H1 (cell line): Measurements from ENCODE around the gene PRR5. TPM values are rescaled to one million over a fixed set of nuclear protein-coding genes. Genes with fewer than 3 reads are reported as not detected.

Experiments
- CTCF ChIA-PET: fragments of 300-600 bp; sonication (Branson Sonifier 250); formaldehyde crosslinking; loops from one replicate; lab custom pipeline; 2021; ENCODE audit not compliant: partially characterized antibody; lab: Charles Lee
- POLR2A ChIA-PET: fragments of 300-600 bp; sonication (Branson Sonifier 250); formaldehyde crosslinking; loops from one replicate; lab custom pipeline; 2021; ENCODE audit warnings: inconsistent platforms; ENCODE audit not compliant: partially characterized antibody; lab: Charles Lee
- DNase-seq, 2 experiments: peaks; one replicate each; pipeline versions ENCODE4 v3.0.0 to v3.0.0-alpha.2; 2010 to 2022; ENCODE audit warnings: low spot score in 2 of 2, low read depth in 1 of 2, mixed read lengths in 1 of 2
- FAIRE-seq: peaks from 2 replicates; lab custom pipeline; 2011; peaks lifted over from hg19 to GRCh38; lab: Jason Lieb, UNC
- H2AFZ ChIP-seq: 2 replicates; pipeline ENCODE4 v1.8.1; 2012; ENCODE audit warnings: low read length, inconsistent platforms
- H2AK5ac ChIP-seq: 2 replicates; pipeline ENCODE4 v1.6.1; 2013; ENCODE audit warnings: low read depth, low read length
- H2BK120ac ChIP-seq: replicated peaks from 2 replicates; pipeline ENCODE3; 2013; ENCODE audit warnings: low read depth, low read length, inconsistent platforms
- H2BK12ac ChIP-seq: 2 replicates; pipeline ENCODE4 v1.6.1; 2013; ENCODE audit warnings: low read depth, low read length
- H2BK15ac ChIP-seq: 2 replicates; pipeline ENCODE4 v1.6.1; 2013; ENCODE audit warnings: low read length
- H2BK20ac ChIP-seq: 2 replicates; pipeline ENCODE4 v1.6.1; 2013; ENCODE audit warnings: low read length
- H2BK5ac ChIP-seq: 2 replicates; pipeline ENCODE4 v1.6.1; 2013; ENCODE audit warnings: low read depth, low read length
- H3K14ac ChIP-seq: 2 replicates; pipeline ENCODE4 v1.6.1; 2013; ENCODE audit warnings: inconsistent platforms; ENCODE audit not compliant: insufficient read length
- H3K18ac ChIP-seq: 2 replicates; pipeline ENCODE4 v1.6.1; 2013; ENCODE audit warnings: low read length; ENCODE audit errors: extremely low read depth
- H3K23ac ChIP-seq: 2 replicates; pipeline ENCODE4 v1.6.1; 2013; ENCODE audit warnings: inconsistent platforms; ENCODE audit not compliant: insufficient read length
- H3K23me2 ChIP-seq: 2 replicates; pipeline ENCODE4 v1.6.1; 2013; ENCODE audit warnings: low read depth, low read length
- H3K27ac ChIP-seq: 2 replicates; pipeline ENCODE4 v1.6.1; 2011; ENCODE audit warnings: low read depth, low read length, inconsistent platforms
- H3K27me3 ChIP-seq, 4 experiments: replicated peaks in 1 of 4; 1 replicate in 1 of 4; 2 replicates in 3 of 4; pipeline versions ENCODE4 v1.6.1 to v1.8.1; 2011 to 2013; ENCODE audit warnings: low read length in 3 of 4, mild to moderate bottlenecking in 3 of 4, inconsistent platforms in 2 of 4, mixed read lengths in 2 of 4, moderate library complexity in 1 of 4; ENCODE audit not compliant: control insufficient read depth in 3 of 4, insufficient read depth in 3 of 4; ENCODE audit errors: extremely low read depth in 1 of 4
- H3K36me3 ChIP-seq, 4 experiments: 2 replicates each; pipeline versions ENCODE4 v1.6.1 to v1.8.1; 2011 to 2013; ENCODE audit warnings: mild to moderate bottlenecking in 4 of 4, low read length in 3 of 4, moderate library complexity in 2 of 4, control low read depth in 1 of 4, inconsistent platforms in 1 of 4; ENCODE audit not compliant: insufficient read depth in 4 of 4, control insufficient read depth in 2 of 4
- H3K4ac ChIP-seq: replicated peaks from 2 replicates; pipeline ENCODE3; 2013; ENCODE audit warnings: low read length, low read depth, mixed read lengths, inconsistent platforms; ENCODE audit not compliant: insufficient read length
- H3K4me1 ChIP-seq, 4 experiments: replicated peaks in 1 of 4; 1 replicate in 1 of 4; 2 replicates in 3 of 4; pipeline versions ENCODE4 v1.6.1 to v1.8.1; 2011 to 2013; ENCODE audit warnings: low read length in 3 of 4, inconsistent platforms in 2 of 4, mixed read lengths in 1 of 4; ENCODE audit not compliant: insufficient read depth in 4 of 4, control insufficient read depth in 3 of 4
- H3K4me2 ChIP-seq, 2 experiments: 2 replicates each; pipeline versions ENCODE4 v1.6.1 to v1.8.1; 2011 to 2013; ENCODE audit warnings: low read depth in 2 of 2, low read length in 2 of 2, control low read depth in 1 of 2, inconsistent platforms in 1 of 2, mild to moderate bottlenecking in 1 of 2; ENCODE audit not compliant: insufficient read depth in 1 of 2
- H3K4me3 ChIP-seq, 4 experiments: fragments of 200-600, 300-600 bp in 1 of 4; sonication (generic), shearing (Covaris generic), sonication (Bioruptor Twin) in 1 of 4; 2 replicates each; pipeline versions ENCODE4 v1.5.1 to v1.8.1; 2011 to 2016; ENCODE audit warnings: low read length in 4 of 4, low read depth in 3 of 4, control low read depth in 2 of 4, inconsistent platforms in 2 of 4, mild to moderate bottlenecking in 2 of 4, mixed read lengths in 1 of 4, moderate library complexity in 1 of 4; ENCODE audit not compliant: insufficient read depth in 2 of 4; ENCODE audit errors: extremely low read depth in 1 of 4
- H3K56ac ChIP-seq: replicated peaks from 2 replicates; pipeline ENCODE3; 2013; ENCODE audit warnings: low read depth, mild to moderate bottlenecking, mixed read lengths, low read length, inconsistent platforms; ENCODE audit not compliant: insufficient read length
- H3K79me1 ChIP-seq: 2 replicates; pipeline ENCODE4 v1.6.1; 2013; ENCODE audit warnings: low read depth, low read length, control low read depth
- H3K79me2 ChIP-seq, 2 experiments: 2 replicates each; pipeline versions ENCODE4 v1.6.1 to v1.8.1; 2012 to 2013; ENCODE audit warnings: low read length in 2 of 2, mild to moderate bottlenecking in 2 of 2, inconsistent platforms in 1 of 2; ENCODE audit not compliant: insufficient read depth in 2 of 2, control insufficient read depth in 1 of 2
- H3K9ac ChIP-seq, 4 experiments: replicated peaks in 1 of 4; 1 replicate in 1 of 4; 2 replicates in 3 of 4; pipeline versions ENCODE4 v1.6.1 to v1.8.1; 2011 to 2013; ENCODE audit warnings: low read depth in 3 of 4, low read length in 3 of 4, control low read depth in 2 of 4, mild to moderate bottlenecking in 2 of 4, moderate library complexity in 2 of 4, inconsistent platforms in 1 of 4; ENCODE audit errors: extremely low read depth in 1 of 4
- H3K9me3 ChIP-seq, 2 experiments: 2 replicates each; pipeline versions ENCODE4 v1.6.1 to v1.8.1; 2012 to 2013; ENCODE audit warnings: mild to moderate bottlenecking in 2 of 2, moderate library complexity in 2 of 2, control low read depth in 1 of 2, inconsistent platforms in 1 of 2, low read depth in 1 of 2, low read length in 1 of 2, mixed read lengths in 1 of 2; ENCODE audit not compliant: insufficient read depth in 2 of 2
- H4K20me1 ChIP-seq, 2 experiments: replicated peaks in 1 of 2; 2 replicates each; pipeline versions ENCODE3 to v1.8.1; 2011 to 2013; ENCODE audit warnings: inconsistent platforms in 2 of 2, low read length in 2 of 2, mild to moderate bottlenecking in 1 of 2; ENCODE audit not compliant: insufficient read depth in 2 of 2, control insufficient read depth in 1 of 2
- H4K5ac ChIP-seq: 2 replicates; pipeline ENCODE4 v1.6.1; 2013; ENCODE audit warnings: low read length, low read depth, mixed read lengths, inconsistent platforms; ENCODE audit not compliant: insufficient read length
- H4K8ac ChIP-seq: 2 replicates; pipeline ENCODE4 v1.8.0; 2013; ENCODE audit warnings: mild to moderate bottlenecking, moderate library complexity, low read length, inconsistent platforms; ENCODE audit not compliant: insufficient read depth; ENCODE audit errors: extremely low read depth
- H4K91ac ChIP-seq: replicated peaks from 2 replicates; pipeline ENCODE3; 2013; ENCODE audit warnings: low read length, mixed read lengths, inconsistent platforms; ENCODE audit not compliant: insufficient read length
- CREB1 ChIP-seq: IDR thresholded peaks from 2 replicates; pipeline ENCODE4 v1.6.1; 2012; ENCODE audit warnings: inconsistent platforms
- KDM1A ChIP-seq: fragments of 200-600, 300-600 bp; sonication (generic); IDR thresholded peaks from 2 replicates; pipeline ENCODE4 v1.7.1; 2016; ENCODE audit warnings: mild to moderate bottlenecking, low read length, borderline replicate concordance
- MAFK ChIP-seq: IDR thresholded peaks from 2 replicates; pipeline ENCODE4 v1.6.1; 2012; ENCODE audit warnings: low read depth, mild to moderate bottlenecking, improper control_type of control experiment, low read length
- POLR2AphosphoS5 ChIP-seq: IDR thresholded peaks from 2 replicates; pipeline ENCODE4 v1.6.1; 2011; ENCODE audit warnings: low read depth, low read length
- SP1 ChIP-seq: IDR thresholded peaks from 2 replicates; pipeline ENCODE4 v1.6.1; 2011; ENCODE audit warnings: low read depth, low read length
- USF2 ChIP-seq: IDR thresholded peaks from 2 replicates; pipeline ENCODE4 v1.6.1; 2011; ENCODE audit warnings: low read length, improper control_type of control experiment
- WGBS, 2 experiments: shearing (Covaris generic) in 1 of 2; methylation state at CpG; one replicate each; pipeline versions ENCODE4 v1.1.6 to v1.1.7; 2013 to 2015; ENCODE audit warnings: low lambda C conversion rate in 2 of 2, mixed read lengths in 2 of 2, inconsistent platforms in 1 of 2, low coverage in 1 of 2, missing lambda C conversion rate in 1 of 2; ENCODE audit not compliant: insufficient replicate concordance in 2 of 2, insufficient coverage in 1 of 2, insufficient read length in 1 of 2; ENCODE audit errors: extremely low coverage in 1 of 2, missing lambda C conversion rate in 1 of 2; 5-methylcytosine and 5-hydroxymethylcytosine counted together
- polyA plus RNA-seq, 7 experiments: library from polyadenylated mRNA; depleted of rRNA in 3 of 7; stranded (reverse) in 5 of 7; unstranded in 2 of 7; fragments of >200 nt in 5 of 7; fragments of 200-250 nt in 2 of 7; gene quantifications; 1 replicate in 5 of 7; 2 replicates in 1 of 7; 4 replicates in 1 of 7; pipeline versions ENCODE4 v1.2.1 to v1.2.3, GENCODE V29; 2011 to 2013; ENCODE audit warnings: missing spikeins in 2 of 7, mixed read lengths in 2 of 7
- total RNA-seq: library from RNA; stranded (reverse); fragmentation: NEBNext Ultra II Directional; extraction: Animal tissue kit (Norgen Biotek cat#: 25700); gene quantifications from 2 replicates; pipeline ENCODE4 v1.2.1, GENCODE V29; 2021

Gene PRR5
- total and polyA plus RNA-seq, 2 of the 8 experiments (the other 6 are each of a cell fraction or from before 2014, with no cell fraction given) = 16.5 to 25.7 TPM

- Histone ChIP-seq H3K23ac (no peak overlapping the region), H2AFZ (no peak overlapping the region), H3K4me1 (peaks cover 0 to 1% (median 0%) of the 10 kb centered on the region in 4 experiments; a peak in 2 of 7 replicates), H3K18ac (no peak overlapping the region), H3K4me2 (no peak overlapping the region), H4K91ac (no peak overlapping the region), H3K9me3 (no peaks in the 10 kb centered on the region), H2BK20ac (no peak overlapping the region), H3K27me3 (no peaks in the 10 kb centered on the region), H3K79me1 (peaks cover 3% of the 10 kb centered on the region), H4K8ac (no peak overlapping the region), H3K4ac (no peak overlapping the region), H2BK12ac (no peak overlapping the region), H3K56ac (no peak overlapping the region), H3K23me2 (no peaks in the 10 kb centered on the region), H4K20me1 (peaks cover 4% of the 10 kb centered on the region in 2 experiments), H3K27ac (no peak overlapping the region), H2AK5ac (no peak overlapping the region), H3K79me2 (peaks cover 0 to 16% of the 10 kb centered on the region in 2 experiments; a peak in 2 of 4 replicates), H2BK15ac (no peak overlapping the region), H3K9ac (no peak overlapping the region), H2BK120ac (no peak overlapping the region), H3K14ac (no peak overlapping the region), H4K5ac (no peak overlapping the region), H3K4me3 (no peak overlapping the region), H3K36me3 (no peaks in the 10 kb centered on the region), H2BK5ac (no peak overlapping the region)
- DNase-seq (no peak), FAIRE-seq (no peak)
- CTCF ChIA-PET = interaction anchor here (0.8 to 1.5 kb wide), 5 partner anchors 12 to 43 kb away, joined by 3 to 7 read pairs (median 3); no protein-coding TSS in a partner anchor
- 100% methylated on average over 2 of the region's 2 CpGs; no CpG with 5 or more reads in 1 of the 2 experiments for WGBS, 2 experiments
- POLR2A ChIA-PET = interaction anchor here (0.9 to 1.3 kb wide), 2 partner anchors 12 to 33 kb away, joined by 3 to 4 read pairs; no protein-coding TSS in a partner anchor
- TF ChIP-seq CREB1 (no peak), USF2 (no peak), KDM1A (no peak), POLR2AphosphoS5 (no peak), SP1 (no peak), MAFK (no peak)
These were observed 75.4 kb downstream of the PRR5 start for GRCh38 chr22:44777364-44777755.
